Left forelimb (tissue), 1 donor: ENCODE data around the gene CYP26B1.

Source experiments
- DNase-seq: peaks from one replicate; pipeline ENCODE4 v3.0.0-alpha.2; 2018; ENCODE audit warnings: low spot score

Gene CYP26B1

GRCh38 chr2:72154386-72154975 is 6.8 kb upstream of the CYP26B1 start:
- DNase-seq: no peak

DNA sequence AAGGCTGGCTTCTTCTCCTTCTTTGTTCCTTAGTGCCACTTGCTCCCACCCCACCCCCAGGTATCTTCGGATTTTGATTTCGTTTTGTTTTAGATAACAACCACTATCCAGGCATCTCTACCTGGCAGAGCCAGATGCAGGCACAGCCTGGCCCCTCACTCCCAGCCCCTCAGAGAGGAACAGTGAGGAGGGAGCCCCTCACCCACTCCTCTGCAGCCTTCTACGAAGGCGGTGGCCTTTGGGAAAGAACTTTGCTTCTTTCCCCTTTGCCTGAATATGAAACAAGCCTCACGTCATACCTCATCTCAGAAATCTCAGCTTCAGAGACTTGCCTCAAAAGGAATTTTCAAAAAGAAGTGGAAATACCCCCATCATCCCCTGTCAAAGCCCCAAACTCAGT is 6.3 kb upstream of the CYP26B1 start:
- DNase-seq: no peak

DNA sequence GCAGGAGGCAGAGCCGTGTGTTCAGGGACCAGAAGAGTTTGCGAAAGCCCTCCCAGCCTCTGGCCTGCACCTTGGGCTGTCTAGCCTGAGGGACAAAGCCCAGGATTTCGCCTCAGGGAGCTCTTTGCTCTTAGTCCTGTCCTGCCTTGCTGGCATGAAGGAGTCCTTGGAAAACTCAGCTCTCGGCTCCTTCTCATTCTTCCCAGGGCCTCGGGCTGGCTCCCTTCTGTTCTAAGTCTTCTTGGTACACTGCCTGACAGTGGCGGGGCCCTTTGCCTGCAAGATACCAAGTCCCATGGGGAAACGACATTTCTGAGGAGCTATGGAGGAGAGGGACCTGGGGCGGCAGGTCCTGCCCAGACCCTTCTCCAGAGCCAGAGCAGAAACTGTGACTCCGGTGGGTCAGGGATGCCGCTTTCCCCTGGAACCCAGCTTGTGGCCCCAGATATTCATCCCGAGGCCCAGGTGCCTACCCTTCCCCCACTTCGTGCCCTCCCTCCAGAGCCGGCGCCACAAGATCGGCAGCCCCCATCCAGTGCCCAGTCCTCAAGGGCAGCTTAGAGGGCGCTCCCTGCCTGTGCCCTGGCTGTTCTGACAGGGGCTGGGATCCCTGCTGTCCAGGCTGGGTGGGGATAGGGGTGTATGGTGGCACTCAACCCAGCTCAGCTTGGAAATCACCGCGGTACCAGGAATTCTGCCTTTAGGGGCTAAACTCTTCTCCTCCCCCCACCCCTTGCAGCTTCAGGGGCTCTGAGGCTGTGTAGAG is 5.5 kb upstream of the CYP26B1 start:
- no peak for DNase-seq

- DNase-seq: no peak
Measured at GRCh38 chr2:72150861-72151356, 3.2 kb upstream of the CYP26B1 start.

- DNase-seq: peak; percentile 90
Measured at GRCh38 chr2:72150157-72150860, 2.6 kb upstream of the CYP26B1 start.

DNA sequence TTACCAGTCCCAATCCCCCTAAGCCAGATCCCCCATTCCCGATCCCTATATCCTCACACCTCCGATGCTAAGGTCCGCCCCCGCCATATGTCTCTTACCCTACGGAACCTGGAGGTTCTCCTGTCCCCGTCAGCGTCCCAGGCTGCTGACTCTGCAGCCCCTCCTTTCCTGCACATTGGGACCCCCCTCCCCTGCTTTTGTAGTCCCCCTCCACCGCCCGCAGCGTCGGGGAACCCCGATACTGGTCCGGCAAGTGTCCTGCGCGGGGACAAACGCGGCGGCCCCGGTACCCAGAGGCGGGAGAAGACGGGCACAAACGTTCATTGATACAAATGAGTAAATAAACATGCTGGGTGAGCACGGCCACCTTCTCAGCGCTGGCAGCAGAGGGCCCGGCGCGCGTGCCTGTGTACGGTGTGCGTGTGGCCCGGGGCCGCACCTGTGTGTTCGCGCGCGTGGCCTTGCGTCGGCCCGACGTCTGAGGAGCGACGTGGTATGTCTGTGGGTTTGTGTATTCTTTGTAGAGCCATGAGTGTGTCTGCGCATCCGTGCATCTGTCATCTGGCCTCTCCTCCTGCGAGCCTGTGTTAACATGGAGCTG is 2.0 kb upstream of the CYP26B1 start:
- peak; percentile 66 for DNase-seq

DNA sequence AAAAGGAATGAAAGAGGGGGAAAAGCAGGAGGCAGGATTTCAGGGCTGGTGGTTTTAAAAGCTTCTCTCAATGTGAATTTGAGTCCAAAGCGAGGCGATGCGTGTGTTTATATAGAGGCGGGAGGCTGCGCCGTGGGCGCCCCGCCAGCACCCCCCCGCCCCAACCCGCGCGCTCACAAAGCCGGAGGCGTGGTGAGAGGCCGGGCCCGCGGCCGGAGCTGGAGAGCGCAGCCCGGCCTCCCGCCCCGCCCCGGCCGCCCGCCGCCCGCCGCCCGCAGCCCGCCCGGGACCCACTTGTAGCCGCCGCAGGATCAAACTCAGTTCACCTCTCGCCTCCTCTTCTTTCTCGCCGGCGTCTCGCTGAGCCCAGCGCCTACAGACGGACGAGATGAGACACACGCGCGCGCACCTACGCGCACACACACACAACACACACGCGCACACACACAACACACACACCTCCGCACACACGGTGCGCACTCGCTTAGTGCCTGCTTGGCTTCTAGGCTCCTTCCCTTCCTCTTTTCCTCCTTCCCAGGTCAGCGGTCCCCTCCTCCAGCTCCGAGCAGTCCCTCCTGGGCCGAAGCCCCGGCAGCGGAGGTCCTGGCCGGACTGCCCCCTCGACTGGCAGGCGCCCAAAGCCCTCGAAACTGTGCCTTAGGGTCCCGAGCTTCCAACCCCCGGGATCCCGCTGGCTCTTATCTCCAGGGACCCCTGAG is 1.3 kb upstream of the CYP26B1 start:
- DNase-seq: peak; percentile 86

- DNase-seq: no peak
Measured at GRCh38 chr2:72148003-72148836, 558 bp upstream of the CYP26B1 start.

- DNase-seq: no peak
Measured at GRCh38 chr2:72146347-72147302, 1.0 kb downstream of the CYP26B1 start.

DNA sequence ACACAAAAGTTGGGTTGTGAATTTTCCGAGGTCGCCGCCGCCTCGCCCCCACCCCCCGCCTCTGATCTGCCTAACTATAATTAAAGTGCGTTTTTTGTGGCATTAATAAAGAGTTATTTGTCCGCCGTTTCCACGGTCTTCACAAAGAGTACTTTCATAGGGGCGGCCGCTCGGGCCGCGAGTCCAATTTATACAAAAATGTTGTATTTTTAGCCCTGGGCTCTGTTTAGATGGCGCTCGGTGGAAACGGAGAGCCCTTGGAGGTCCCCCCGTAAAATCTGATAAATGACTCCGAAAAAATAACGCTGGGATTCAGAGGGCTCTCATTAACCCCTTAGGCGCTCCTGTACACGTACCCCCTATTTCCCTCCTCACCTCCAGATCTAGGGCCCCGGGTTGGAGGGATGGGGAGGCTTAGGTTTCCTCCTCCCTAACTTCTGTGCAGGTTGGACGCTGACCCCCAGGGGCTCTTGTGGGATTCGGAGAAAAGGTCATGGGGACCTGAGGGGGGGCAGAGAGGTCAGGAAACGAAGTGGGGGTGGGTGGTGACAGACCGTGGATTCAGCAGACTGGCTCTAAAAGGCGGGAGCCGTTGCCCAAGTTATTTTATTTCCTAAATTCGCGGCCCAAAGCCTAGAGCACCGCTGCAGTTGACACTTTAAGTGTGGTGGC is 1.9 kb downstream of the CYP26B1 start:
- no peak for DNase-seq

GRCh38 chr2:72145289-72145657 is 2.4 kb downstream of the CYP26B1 start:
- DNase-seq: no peak

DNA sequence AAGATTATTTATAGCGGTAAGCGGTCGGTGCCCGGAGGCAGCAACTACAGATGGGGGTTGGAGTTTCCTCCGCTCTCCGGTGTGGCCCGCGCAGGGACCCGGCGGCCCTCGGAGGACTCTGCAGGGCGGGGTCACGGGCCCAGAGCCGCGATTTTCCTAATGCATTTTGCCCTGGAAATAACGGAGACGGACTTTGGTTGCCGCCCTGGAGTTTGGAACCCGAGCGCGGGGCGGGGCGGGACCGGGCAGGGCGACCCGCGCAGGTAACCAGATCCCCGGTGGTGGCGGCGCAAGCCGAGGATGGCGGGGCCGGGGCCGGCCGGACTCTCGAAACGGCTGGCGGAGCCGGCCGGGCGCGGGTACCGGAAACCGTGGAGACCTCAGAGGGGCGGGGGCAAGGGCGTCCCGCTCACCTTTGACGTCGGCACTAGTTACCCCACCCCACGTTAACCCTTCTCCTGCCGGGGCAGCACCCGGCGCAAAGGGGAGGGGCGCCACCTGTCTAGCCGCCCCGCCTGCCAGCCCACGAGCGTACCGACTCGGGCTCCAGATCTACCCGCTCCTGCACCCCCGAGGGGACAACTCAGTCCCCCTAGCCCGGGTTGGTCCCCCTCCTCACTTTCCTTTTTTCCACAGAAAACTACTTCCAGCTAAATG is 2.9 kb downstream of the CYP26B1 start:
- DNase-seq: peak; percentile 83

- peak; percentile 80 for DNase-seq
Measured at GRCh38 chr2:72144274-72144631, 3.4 kb downstream of the CYP26B1 start.

DNA sequence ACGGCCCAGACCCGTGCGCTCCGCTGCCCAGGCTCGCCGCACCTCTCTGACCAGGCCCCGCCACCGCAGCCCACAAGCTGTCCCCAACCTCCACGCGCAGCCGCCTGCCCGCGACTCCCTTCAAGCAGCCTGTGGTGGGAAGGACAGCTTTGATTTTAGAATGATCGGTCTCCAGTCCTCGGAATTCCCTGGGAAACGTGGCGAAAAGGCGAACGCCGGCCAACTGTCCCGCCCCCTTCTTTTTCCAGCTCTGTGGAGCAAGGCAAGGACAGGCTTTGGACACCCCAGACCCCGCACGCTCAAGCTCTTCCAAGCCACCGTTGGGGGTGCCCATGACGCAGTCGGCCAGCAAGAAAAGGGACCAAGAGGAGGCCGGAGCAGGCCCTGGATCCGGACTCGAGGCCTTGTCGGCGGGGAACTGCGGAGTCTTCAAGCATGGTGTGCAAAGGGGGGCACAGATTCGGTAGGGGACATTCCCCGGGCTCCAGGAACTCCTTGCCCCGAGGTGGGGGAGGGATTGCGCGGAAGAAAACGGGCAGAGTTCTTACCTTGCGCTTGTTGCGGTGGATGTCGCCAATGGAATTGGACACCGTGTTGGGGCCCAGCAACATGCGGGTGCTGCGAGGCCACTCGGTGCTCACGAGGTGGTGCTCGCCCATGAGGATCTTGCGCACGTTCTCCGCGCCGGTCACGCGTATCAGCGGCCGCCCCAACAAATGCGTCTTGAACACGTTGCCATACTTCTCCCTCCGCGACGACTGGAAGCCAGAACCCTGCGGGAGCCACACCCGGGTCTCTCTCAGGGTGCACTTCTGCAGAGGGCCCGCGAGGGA is 4.0 kb downstream of the CYP26B1 start:
- peak; percentile 81 for DNase-seq

DNA sequence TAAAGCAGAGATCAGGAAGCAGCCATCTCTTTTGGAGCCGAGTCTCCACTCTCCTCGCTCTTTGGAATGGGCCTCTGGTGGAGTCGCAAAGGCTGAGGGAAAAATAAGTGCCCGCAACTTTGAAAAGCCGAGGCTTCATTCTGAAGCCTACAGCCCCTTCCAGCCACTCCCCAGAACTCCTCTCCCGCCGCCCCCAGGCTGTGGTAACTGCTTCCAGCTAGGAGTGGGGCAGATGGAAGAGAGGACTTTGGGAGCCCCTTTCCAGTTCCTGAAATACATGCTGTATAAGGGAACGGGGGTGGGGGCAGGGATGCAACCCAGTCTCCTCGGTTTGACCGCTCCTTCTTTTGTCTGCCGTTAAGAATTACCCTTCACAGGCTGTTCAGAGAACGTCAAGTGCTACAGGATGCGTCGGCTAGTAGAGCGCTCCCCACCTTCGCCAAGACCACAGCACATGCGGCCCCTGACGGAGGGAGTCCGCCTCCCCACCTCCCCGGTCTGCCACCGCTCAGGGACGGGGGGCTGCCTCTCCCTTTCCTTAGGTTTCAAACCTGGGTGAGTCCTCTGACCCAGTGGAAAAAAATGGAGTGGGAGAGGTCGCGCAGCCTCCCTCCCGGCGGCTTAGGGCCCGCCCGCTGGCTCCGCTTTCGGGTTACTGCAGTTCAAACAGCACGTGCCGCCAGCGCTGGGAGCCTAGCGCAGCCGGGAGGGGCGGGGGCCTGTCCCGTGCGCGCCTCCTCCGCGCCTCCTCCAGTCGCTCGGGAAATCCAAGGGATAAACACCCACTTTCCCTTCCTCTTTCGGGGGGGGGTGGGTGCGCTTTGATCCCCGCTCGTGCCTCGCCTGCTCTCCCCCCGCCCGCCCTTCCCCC is 4.9 kb downstream of the CYP26B1 start:
- DNase-seq: peak; percentile 88

DNA sequence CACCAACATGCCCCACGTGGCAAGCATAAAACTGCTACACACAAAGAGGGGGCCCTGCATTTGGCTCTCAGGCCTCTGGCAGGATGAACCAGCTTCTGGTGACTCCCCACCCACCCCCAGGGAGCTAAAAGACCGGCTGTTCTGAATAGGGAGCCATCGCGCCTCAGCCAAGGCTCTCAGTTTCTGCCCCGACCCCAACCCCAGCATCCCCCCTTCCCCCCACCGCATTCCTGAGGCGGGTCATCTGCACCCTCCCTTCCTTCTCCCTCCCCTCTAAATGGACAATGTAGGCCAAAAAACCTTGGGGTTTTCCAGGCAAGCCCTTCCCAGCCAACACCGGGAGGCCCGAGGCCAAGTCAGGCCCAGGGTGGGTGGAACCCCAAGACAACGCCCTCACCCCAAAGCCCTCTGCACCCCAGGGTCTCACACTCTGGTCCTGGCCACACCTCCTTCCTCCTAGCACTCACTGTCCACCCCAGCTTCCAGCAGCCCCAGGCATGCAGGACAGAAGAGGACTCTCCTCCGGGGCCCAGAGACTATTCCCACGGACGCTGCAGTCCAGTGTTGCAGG is 5.7 kb downstream of the CYP26B1 start:
- DNase-seq: no peak
